ENCODE results near the gene MAPKAP1. TPM values are rescaled to one million over a fixed set of nuclear protein-coding genes. Genes with fewer than 3 reads are reported as not detected.

Gene MAPKAP1
- total RNA-seq (61.4 TPM), polyA plus RNA-seq (97.6 TPM)

DNA sequence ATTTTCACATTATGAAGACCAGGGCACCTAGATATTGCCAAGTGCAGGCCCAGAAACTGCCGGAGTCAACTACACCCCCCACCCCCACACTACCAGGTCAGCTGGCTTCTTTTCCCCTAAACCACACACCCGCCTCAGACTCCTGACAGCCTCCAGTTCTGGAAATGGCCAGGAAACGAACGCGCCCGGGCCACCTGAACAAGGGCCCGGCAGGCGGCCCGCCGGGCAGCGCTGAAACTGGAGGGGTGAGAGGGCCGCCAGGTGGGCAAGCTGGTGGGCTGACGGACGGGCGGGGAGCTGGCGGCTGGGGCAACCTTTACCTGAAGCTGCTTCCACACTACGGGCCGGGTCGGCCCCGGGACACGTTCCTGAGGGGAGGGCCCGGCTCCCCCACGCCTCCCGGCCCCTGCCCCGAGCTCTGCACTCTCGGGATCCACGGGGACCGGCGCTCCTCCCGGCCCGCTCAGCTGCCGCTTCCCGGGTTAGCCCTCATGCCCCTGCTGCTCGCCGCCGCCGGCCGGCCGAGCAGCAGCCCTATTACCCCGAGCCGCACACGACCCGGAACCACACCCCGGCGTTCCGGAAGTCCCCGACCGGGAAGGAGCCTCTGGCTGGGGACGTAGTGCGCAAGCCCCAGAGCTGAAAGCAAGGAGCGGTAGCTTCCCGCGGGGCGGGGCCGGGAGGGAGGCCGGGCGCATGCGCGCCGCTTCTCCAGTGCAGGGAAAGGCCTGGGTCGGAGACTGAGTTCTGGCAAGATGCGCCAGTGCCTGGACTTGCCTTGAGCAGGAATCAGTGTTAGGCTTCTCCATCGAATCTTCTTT lies at the start of gene MAPKAP1:
MAPKAP1 (minus strand) TSS at position 558 of the 821 bp plus-strand sequence. CDS start 34,634 bp downstream, outside the sequence.
- under 1% methylated on average over 63 of the region's 63 CpGs for WGBS
- peak within 1 kb of the TSS; percentile 66 for H3K27ac ChIP-seq (ENCODE audit: low read depth)
- H3K4me3 ChIP-seq (ENCODE audit: low read depth, low read length): peak within 1 kb of the TSS; percentile 77
- H3K36me3 ChIP-seq (ENCODE audit: insufficient read depth): no peaks in the 10 kb centered on the region
- peak; percentile 84 for DNase-seq (ENCODE audit: extremely low spot score)
- peaks cover 3% of the 10 kb centered on the region for H3K4me1 ChIP-seq (ENCODE audit: insufficient read depth)

DNA sequence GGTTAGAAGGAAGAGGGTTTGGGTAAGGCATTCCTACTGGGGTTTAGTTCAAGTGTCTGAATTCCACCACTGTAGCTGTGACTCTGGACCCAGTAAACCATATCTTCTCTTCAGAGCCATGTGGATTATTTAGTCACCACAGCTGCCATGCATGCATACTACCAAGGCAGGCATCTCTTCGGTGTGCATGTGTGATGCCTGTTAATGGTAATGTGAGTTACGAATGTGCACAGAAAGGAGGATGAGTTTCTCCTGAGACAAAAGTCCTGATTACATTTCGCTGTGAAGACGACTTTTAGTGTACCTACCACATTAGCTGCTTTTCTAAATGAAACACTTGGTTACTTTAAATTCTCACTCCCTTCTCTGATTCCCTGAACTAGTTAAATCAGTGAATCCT lies 49.5 kb upstream of the MAPKAP1 start:
- H3K4me1 ChIP-seq (ENCODE audit: insufficient read depth): no peaks in the 10 kb centered on the region
- H3K36me3 ChIP-seq (ENCODE audit: insufficient read depth): no peaks in the 10 kb centered on the region
- no peak for DNase-seq (ENCODE audit: extremely low spot score)
- no peak overlapping the region for H3K4me3 ChIP-seq (ENCODE audit: low read depth, low read length)
- H3K27ac ChIP-seq (ENCODE audit: low read depth): no peak overlapping the region
- WGBS: 90% methylated on average over 4 of the region's 4 CpGs

DNA sequence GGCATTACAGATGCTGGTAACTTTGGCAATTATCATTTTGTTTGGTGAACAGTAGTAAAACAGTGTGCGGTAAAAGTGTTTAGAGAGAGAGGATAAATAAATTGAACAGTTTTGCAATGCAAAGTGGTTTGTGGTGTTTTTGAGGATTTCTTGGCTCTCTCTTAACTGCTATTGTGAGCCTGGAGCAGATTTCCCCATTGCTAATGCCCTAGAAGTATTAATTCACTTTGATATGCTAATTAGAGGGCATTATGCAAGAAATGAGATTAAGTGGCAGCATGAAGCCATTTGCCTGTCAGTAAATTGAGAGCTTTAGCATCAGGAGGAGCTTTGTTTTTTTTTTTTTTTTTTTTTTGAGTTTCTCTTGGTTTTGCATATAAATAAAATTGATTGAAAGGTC lies 48.3 kb upstream of the MAPKAP1 start:
- no peak for DNase-seq (ENCODE audit: extremely low spot score)
- H3K4me1 ChIP-seq (ENCODE audit: insufficient read depth): no peaks in the 10 kb centered on the region
- 78% methylated on average over 1 of the region's 1 CpG for WGBS

DNA sequence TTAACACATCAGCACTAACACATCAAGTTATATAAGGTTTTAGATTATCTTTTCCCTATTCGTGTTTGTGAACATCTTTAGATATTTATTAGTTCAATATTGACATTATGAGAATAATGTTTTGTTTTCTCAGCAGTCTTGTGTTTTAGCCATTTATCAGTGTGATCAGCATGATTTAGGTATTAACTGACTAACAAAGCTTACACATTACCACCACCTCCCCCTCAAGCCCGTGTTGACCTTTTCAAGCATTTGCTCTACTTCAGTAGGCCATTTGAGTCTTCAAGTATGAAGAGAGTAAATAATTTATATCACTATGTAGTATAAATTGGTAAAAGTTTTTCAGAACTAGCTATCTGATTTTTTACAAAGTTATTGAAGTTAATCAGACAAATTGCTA lies 47.1 kb upstream of the MAPKAP1 start:
- DNase-seq (ENCODE audit: extremely low spot score): no peak
- H3K4me3 ChIP-seq (ENCODE audit: low read depth, low read length): no peak overlapping the region
- 48% methylated on average over 2 of the region's 2 CpGs for WGBS
- no peaks in the 10 kb centered on the region for H3K4me1 ChIP-seq (ENCODE audit: insufficient read depth)
- H3K27ac ChIP-seq (ENCODE audit: low read depth): no peak overlapping the region
- no peaks in the 10 kb centered on the region for H3K36me3 ChIP-seq (ENCODE audit: insufficient read depth)

More for the DNA sequence above, 48.3 kb upstream of the MAPKAP1 start:
- no peak overlapping the region for H3K4me3 ChIP-seq (ENCODE audit: low read depth, low read length)
- no peak overlapping the region for H3K27ac ChIP-seq (ENCODE audit: low read depth)
- no peaks in the 10 kb centered on the region for H3K36me3 ChIP-seq (ENCODE audit: insufficient read depth)

DNA sequence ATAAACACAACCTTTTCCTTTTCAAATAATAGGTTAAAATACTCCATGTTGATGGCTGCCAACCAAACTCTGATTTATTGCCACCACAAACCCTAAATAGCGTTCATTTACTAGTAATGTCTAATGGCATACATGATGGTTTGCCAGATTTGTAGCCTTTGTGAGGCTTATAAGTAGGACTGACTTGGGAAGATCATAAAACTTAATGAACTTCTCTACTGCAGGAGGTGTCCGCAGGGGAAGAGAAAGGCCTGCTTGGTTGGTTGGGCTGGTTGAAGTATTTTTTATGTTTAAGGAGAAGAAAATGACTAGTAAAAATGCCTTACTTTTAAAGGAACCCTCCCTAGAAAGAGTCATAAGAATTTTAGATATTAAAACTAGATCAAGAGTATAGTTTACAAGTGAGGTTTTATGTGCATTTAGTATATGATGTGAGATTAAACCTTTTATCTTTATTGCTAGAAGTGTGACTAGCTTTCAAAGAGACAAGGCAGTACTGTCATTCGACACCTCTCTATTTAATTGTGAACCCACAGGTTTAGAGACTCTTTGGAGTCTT lies 45.1 kb upstream of the MAPKAP1 start:
- Histone ChIP-seq H3K36me3 (ENCODE audit: insufficient read depth) (no peaks in the 10 kb centered on the region), H3K4me3 (ENCODE audit: low read depth, low read length) (no peak overlapping the region), H3K4me1 (ENCODE audit: insufficient read depth) (no peaks in the 10 kb centered on the region), H3K27ac (ENCODE audit: low read depth) (no peak overlapping the region)
- WGBS: 78% methylated on average over 3 of the region's 3 CpGs
- DNase-seq (ENCODE audit: extremely low spot score): no peak

DNA sequence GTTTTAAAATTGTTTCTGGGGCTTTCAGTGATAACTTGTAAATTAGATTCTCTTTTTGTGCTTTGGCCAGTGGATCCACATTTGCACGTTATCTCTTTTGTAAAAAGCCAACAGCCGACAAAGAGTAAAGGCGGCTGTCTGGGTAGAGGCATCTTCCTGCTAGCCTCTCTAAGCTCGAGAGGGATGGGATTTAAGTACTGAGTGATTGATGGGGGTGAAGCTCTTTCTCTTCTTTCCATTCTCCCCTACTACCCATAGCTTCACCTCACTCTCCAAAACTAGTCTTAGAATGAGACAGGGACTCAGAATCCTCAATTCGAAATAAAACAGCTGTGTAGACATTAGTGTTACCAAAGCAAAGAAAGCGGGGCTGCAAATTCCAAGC lies 43.6 kb upstream of the MAPKAP1 start:
- 44% methylated on average over 6 of the region's 6 CpGs for WGBS
- Histone ChIP-seq H3K4me3 (ENCODE audit: low read depth, low read length) (no peak overlapping the region), H3K36me3 (ENCODE audit: insufficient read depth) (no peaks in the 10 kb centered on the region), H3K27ac (ENCODE audit: low read depth) (no peak overlapping the region), H3K4me1 (ENCODE audit: insufficient read depth) (no peaks in the 10 kb centered on the region)
- DNase-seq (ENCODE audit: extremely low spot score): no peak

DNA sequence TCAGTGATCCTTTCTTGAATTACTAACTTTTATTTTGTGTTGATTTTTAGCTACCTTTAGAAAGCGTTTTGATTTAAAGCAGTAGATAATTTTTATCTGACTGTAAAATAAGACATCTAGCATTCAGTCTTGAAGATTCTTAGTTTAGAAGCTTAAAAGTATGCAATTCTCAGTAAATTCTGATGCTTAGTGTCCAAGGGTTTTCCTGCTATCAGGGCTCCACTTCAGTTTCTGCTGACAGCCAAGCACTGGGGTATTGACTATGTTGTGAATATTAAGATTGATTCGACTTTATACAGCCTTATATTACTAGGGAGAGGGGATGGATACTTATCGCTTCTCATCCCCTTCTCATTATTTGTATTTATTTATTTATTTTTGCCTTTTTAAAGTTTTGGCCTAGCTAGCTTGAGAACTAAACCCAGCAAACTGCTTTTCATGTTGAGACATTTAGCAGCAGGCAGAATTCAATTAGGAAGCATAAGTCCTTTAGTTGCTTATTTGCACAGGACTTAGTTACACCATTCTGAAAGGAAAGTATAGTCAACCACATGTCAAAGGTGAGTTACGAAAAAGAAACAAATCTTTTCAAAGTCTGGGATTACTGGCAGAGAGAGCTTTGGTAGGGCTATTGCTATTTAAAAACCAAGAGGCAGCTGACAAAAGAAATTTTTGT lies 43.1 kb upstream of the MAPKAP1 start:
- no peaks in the 10 kb centered on the region for H3K36me3 ChIP-seq (ENCODE audit: insufficient read depth)
- DNase-seq (ENCODE audit: extremely low spot score): no peak
- H3K27ac ChIP-seq (ENCODE audit: low read depth): no peak overlapping the region
- no peaks in the 10 kb centered on the region for H3K4me1 ChIP-seq (ENCODE audit: insufficient read depth)
- no peak overlapping the region for H3K4me3 ChIP-seq (ENCODE audit: low read depth, low read length)
- WGBS: 45% methylated on average over 4 of the region's 4 CpGs

DNA sequence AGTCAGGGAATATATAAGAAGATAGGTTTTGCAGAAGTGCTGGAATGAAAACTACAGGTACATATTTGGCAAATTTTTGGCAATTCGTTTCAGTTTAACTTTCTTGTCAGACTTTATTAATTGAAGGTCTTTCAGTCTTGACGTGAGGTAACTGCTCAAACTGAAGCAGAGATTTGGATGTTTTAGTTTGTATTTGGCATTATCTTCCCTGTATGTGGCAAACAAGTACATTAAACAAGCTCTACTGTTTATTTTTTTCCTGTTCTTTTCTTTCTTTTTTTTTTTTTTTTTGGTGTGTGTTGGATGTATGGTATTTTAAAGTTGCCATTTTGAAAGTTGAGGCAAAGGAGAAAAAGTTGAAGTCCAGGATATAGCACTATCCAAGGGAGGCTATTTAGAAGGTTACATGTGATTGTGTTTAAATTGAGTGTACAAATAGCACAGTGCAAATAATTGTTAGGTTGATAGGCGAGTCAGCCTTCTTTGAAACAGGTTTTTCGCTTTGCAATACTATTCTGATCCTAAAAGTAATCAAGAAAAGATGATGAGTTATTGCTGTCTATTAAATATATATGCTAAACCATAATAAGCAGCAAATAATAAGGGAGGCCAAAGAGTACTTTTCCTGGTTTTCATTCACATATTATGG lies 42.4 kb upstream of the MAPKAP1 start:
- H3K36me3 ChIP-seq (ENCODE audit: insufficient read depth): no peaks in the 10 kb centered on the region
- WGBS: 60% methylated on average over 4 of the region's 4 CpGs
- peak overlapping the region; percentile 87 for H3K4me3 ChIP-seq (ENCODE audit: low read depth, low read length)
- DNase-seq (ENCODE audit: extremely low spot score): no peak
- no peak overlapping the region for H3K27ac ChIP-seq (ENCODE audit: low read depth)
- H3K4me1 ChIP-seq (ENCODE audit: insufficient read depth): no peaks in the 10 kb centered on the region

DNA sequence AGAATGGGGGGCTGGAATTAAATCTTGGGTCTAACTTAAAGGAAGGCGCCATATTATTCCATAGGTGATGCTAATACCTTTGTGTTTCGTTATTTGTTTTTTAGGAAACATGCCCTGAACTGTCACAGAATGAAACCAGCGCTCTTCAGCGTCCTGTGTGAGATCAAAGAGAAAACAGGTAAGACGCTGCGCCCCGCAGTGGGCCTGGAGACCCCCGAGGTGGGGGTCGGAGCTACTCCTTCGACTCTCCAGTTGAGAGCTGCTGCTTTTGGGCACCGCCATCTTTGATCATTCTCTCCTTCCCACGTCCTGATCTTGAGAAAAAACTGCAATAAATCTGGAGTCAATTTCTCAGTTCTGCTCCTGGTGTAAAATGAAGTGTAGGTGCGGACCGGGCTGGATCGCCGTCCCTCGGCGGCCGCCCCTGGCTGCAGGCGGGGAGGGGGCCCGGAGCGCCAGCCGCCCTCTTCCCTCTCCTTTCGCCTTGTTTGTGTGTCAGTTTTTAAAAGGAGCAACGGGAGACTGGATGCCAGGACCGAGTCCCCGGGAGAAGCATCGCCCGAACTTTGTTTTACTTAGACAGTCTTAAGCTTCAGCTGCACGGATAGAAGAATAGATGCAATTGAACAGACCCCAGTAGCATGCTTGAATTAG lies 41.6 kb upstream of the MAPKAP1 start:
- no peaks in the 10 kb centered on the region for H3K4me1 ChIP-seq (ENCODE audit: insufficient read depth)
- H3K4me3 ChIP-seq (ENCODE audit: low read depth, low read length): peak overlapping the region; percentile 87
- DNase-seq (ENCODE audit: extremely low spot score): no peak
- no peak overlapping the region for H3K27ac ChIP-seq (ENCODE audit: low read depth)
- H3K36me3 ChIP-seq (ENCODE audit: insufficient read depth): no peaks in the 10 kb centered on the region
- 6% methylated on average over 30 of the region's 30 CpGs for WGBS

DNA sequence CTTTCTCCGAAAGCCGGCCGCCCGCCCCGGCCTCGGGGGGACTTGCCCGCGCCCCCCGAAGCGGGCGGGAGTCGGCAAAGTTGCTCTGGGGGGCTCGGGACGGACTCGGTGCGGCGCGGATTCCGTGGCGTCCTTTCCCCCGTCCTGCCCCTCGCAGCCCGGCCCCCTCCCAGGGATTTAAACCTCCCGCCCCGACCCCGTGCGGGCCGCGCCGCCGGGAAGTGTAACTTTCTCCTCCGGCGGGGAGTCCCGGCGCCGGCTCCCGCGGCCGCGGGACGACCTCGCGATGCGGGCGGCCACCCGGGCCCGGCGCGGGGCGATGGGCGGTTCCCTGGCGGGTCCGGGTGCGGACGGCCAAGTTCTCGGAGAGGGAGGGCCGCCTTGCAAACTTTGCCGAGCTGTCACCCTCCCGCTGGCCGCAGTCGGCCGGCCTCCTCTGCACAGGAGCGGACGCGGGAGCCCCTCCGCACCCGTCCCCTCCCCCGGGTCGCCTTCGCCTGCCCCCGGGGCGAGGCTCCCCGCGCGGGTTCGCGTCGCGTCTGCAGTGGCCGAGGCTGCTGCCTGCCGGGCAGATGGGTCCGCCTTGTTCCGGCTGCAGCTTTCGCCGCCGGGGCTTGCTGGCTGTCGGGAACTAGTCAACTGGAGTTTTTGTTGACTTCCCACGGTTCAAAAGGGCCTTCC lies 40.9 kb upstream of the MAPKAP1 start:
- Histone ChIP-seq H3K4me3 (ENCODE audit: low read depth, low read length) (peak overlapping the region; percentile 87), H3K4me1 (ENCODE audit: insufficient read depth) (no peaks in the 10 kb centered on the region), H3K36me3 (ENCODE audit: insufficient read depth) (no peaks in the 10 kb centered on the region), H3K27ac (ENCODE audit: low read depth) (no peak overlapping the region)
- WGBS: under 1% methylated on average over 88 of the region's 88 CpGs
- DNase-seq (ENCODE audit: extremely low spot score): no peak

DNA sequence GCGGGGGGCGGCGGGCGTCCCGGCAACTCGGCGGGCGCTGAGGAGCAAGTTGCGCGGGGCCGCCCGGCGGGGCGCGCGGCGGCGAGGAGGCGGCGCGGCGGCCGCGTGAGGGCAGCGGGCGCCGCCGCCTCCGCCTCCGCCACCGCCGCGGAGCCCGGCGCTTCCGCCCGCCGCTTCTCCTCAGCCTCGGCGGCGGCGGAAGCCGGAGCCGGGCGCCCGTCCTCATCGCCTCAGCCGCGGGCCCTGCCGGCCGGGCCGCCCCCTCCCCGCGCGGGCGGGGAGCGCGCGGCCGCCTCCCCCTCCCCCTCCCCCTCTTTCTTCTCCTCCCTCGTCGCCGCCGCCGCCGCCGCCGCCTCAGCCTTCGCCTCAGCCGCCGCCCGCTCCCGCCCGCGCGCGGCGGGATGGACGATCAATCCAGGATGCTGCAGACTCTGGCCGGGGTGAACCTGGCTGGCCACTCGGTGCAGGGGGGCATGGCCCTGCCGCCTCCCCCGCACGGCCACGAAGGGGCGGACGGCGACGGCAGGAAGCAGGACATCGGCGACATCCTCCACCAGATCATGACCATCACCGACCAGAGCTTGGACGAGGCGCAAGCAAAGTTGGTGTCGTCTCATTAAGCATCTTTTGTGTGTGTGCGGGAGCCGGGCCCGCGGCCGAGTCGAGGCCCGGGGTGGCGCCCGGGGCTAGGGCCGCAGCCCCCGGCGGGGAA lies 40.2 kb upstream of the MAPKAP1 start, which contains the start of gene PBX3:
PBX3 (plus strand) TSS at position 321 of the 712 bp plus-strand sequence.
- H3K27ac ChIP-seq (ENCODE audit: low read depth): peak within 1 kb of the TSS; percentile 84
- under 1% methylated on average over 96 of the region's 107 CpGs for WGBS
- no peak for DNase-seq (ENCODE audit: extremely low spot score)
- H3K36me3 ChIP-seq (ENCODE audit: insufficient read depth): no peaks in the 10 kb centered on the region
- peak within 1 kb of the TSS; percentile 87 for H3K4me3 ChIP-seq (ENCODE audit: low read depth, low read length)
- H3K4me1 ChIP-seq (ENCODE audit: insufficient read depth): no peaks in the 10 kb centered on the region

DNA sequence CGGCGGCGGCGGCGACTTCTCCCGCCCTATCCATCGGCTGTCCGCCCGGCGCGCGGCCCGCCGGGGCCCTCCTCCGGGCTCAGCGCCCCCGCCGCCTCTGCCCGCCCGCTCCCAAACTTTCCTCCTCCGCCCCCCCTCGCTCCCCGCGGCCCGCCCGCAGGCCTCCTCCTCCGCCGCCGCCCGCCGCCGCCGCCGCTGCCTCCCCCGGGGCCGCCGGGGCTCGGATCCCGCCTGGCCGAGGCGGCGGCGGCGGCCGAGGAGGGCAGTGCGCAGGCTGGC lies 39.7 kb upstream of the MAPKAP1 start:
- Histone ChIP-seq H3K36me3 (ENCODE audit: insufficient read depth) (no peaks in the 10 kb centered on the region), H3K4me1 (ENCODE audit: insufficient read depth) (no peaks in the 10 kb centered on the region), H3K27ac (ENCODE audit: low read depth) (peak overlapping the region; percentile 84), H3K4me3 (ENCODE audit: low read depth, low read length) (peak overlapping the region; percentile 87)
- 1% methylated on average over 42 of the region's 46 CpGs for WGBS
- DNase-seq (ENCODE audit: extremely low spot score): no peak
